NCI-H1417 (cell line): ENCODE results near the gene KCNH6.

Experiments used
- DNase-seq, 3 experiments: peaks; one replicate each; lab custom pipeline; 2025; lab: John Stamatoyannopoulos, UW

KCNH6 gene

GRCh38 chr17:63488851-63489250 is 34.3 kb upstream of the KCNH6 start:
- no peak for DNase-seq

- DNase-seq = no peak
Observed at GRCh38 chr17:63489291-63489690, 33.9 kb upstream of the KCNH6 start.

- DNase-seq = no peak
Observed at GRCh38 chr17:63490329-63490728, 32.8 kb upstream of the KCNH6 start.

- DNase-seq = no peak
Observed at GRCh38 chr17:63490858-63491400, 32.2 kb upstream of the KCNH6 start.

GRCh38 chr17:63491413-63491812 is 31.7 kb upstream of the KCNH6 start:
- no peak for DNase-seq

- DNase-seq = peak in 1 of 3 experiments; percentile 18
Observed at GRCh38 chr17:63491977-63492618, 31.1 kb upstream of the KCNH6 start.

GRCh38 chr17:63492940-63493339 is 30.2 kb upstream of the KCNH6 start:
- DNase-seq = no peak

GRCh38 chr17:63493411-63493810 is 29.7 kb upstream of the KCNH6 start:
- no peak for DNase-seq

- DNase-seq = no peak
Observed at GRCh38 chr17:63494300-63494928, 28.7 kb upstream of the KCNH6 start.

GRCh38 chr17:63495491-63495890 is 27.7 kb upstream of the KCNH6 start:
- DNase-seq = no peak

- no peak for DNase-seq
Observed at GRCh38 chr17:63496177-63496576, 27.0 kb upstream of the KCNH6 start.

- DNase-seq = no peak
Observed at GRCh38 chr17:63496663-63497400, 26.3 kb upstream of the KCNH6 start.

GRCh38 chr17:63497708-63498483 is 25.3 kb upstream of the KCNH6 start:
- peak in 2 of 3 experiments; percentile 12 to 40 for DNase-seq

GRCh38 chr17:63498626-63499195 is 24.4 kb upstream of the KCNH6 start:
- DNase-seq = no peak

GRCh38 chr17:63500543-63501390 is 22.4 kb upstream of the KCNH6 start:
- no peak for DNase-seq

GRCh38 chr17:63503341-63503705 is 19.8 kb upstream of the KCNH6 start:
- peak in 1 of 3 experiments; percentile 11 for DNase-seq

- DNase-seq = no peak
Observed at GRCh38 chr17:63504261-63504660, 18.9 kb upstream of the KCNH6 start.

GRCh38 chr17:63505341-63505740 is 17.8 kb upstream of the KCNH6 start:
- no peak for DNase-seq

- no peak for DNase-seq
Observed at GRCh38 chr17:63506627-63507026, 16.5 kb upstream of the KCNH6 start.

GRCh38 chr17:63511331-63511730 is 11.8 kb upstream of the KCNH6 start:
- DNase-seq = no peak

GRCh38 chr17:63512388-63512787 is 10.8 kb upstream of the KCNH6 start:
- no peak for DNase-seq
